ENCODE measurements around the gene MRRF. TPM values are rescaled to one million over a fixed set of nuclear protein-coding genes. Genes with fewer than 3 reads are reported as not detected.

MRRF gene
- total and polyA plus RNA-seq, 2 experiments from 2014 or later: 23.7 to 30.8 TPM

DNA sequence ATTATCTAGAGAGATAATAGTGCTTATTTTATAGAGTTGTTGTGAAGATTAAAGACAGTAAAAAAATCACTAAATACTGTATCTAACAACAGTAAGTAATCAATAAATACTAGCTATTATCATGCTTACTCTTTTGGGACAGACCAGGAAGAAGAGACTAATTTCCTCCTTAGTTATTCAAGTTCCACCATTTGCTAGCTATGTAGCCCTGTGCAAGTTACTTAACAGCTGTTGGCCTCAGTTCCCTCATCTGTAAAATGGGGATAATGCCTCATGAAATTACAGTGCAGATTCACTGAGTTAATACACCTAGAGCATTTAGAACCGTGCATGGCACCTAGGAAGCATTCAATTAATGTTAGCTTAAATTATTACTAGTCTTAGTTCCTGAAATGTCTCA is 2.6 kb upstream of the MRRF start:
- in situ Hi-C loops (cut with MboI): no loop called here
- H4K20me1 ChIP-seq (ENCODE audit: insufficient read depth): 0 out of 2 replicates have a peak, but pooled peaks cover 4% of the 10 kb centered on the region
- peaks cover 23% of the 10 kb centered on the region for H3K4me1 ChIP-seq (ENCODE audit: insufficient read depth)
- peaks cover 6% of the 10 kb centered on the region for H3K36me3 ChIP-seq (ENCODE audit: low read depth)
- TF ChIP-seq EZH2phosphoT487 (IDR thresholded peaks at IDR 0.05; ENCODE audit: insufficient read depth, low read depth) (no peak), EZH2 (IDR thresholded peaks at IDR 0.05; ENCODE audit: insufficient read depth, poor library complexity, severe bottlenecking) (no peak)
- WGBS, 2 experiments (ENCODE audit: low coverage in 1 of 2, low lambda C conversion rate in 2 of 2, missing lambda C conversion rate in 2 of 2): 90 to 100% methylated on average over 1 of the region's 1 CpG
- no peaks in the 10 kb centered on the region for H3K27me3 ChIP-seq (replicated peaks; ENCODE audit: insufficient read depth)
- H3K9me2 ChIP-seq (ENCODE audit: insufficient read depth): no peaks in the 10 kb centered on the region
- H3K27ac ChIP-seq: no peak overlapping the region
- H3K4me2 ChIP-seq (ENCODE audit: unreplicated experiment): no peak overlapping the region
- H3K9ac ChIP-seq: no peak overlapping the region
- H2AFZ ChIP-seq: no peak overlapping the region
- no peaks in the 10 kb centered on the region for H3K9me3 ChIP-seq (ENCODE audit: low read depth)
- H3K79me2 ChIP-seq (ENCODE audit: insufficient read depth): peaks cover 98% of the 10 kb centered on the region
- DNase-seq: no peak
- no peaks in the 10 kb centered on the region for H3F3A ChIP-seq (ENCODE audit: insufficient read depth)
- H3K4me3 ChIP-seq: no peak overlapping the region

DNA sequence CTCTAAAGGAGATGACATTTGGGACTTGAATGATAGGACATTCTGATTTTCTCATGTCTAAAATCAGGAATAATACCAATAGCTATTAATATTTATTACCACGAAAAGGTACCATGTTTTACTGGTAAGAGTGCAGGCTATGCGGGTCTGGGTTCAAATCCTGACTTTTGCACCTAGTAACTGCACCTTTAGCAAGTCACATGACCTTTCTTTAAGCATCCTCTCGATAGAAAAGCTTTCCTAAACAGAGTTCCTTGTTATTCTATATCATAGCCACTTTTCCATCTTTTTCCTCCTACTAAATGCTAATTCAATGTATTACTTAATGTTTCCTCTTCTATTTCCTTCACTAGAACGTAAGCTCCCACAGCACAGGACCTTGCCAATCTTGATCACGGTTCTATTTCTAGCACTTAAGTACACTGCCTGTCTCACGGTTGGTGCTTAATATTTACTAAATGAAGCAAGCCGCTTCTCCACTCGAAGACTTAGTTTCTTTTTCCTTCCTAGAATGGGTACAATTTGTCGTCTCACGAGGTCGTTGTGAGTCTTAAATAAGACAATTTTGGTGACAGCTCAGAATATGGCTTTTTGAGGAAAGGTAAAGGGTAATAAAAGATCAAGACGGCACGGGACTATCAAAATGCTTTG is 858 bp upstream of the MRRF start:
- Histone ChIP-seq H3K27ac (peak overlapping the region; percentile 89), H3K4me1 (ENCODE audit: insufficient read depth) (peaks cover 23% of the 10 kb centered on the region), H3K9ac (peak overlapping the region; percentile 95), H3K4me2 (ENCODE audit: unreplicated experiment) (peak overlapping the region; percentile 99), H3K79me2 (ENCODE audit: insufficient read depth) (peaks cover 98% of the 10 kb centered on the region), H3K4me3 (peak overlapping the region; percentile 97), H3K36me3 (ENCODE audit: low read depth) (peaks cover 6% of the 10 kb centered on the region; the same call in 1 of the 2 replicates), H3K9me2 (ENCODE audit: insufficient read depth) (no peaks in the 10 kb centered on the region), H4K20me1 (ENCODE audit: insufficient read depth) (0 out of 2 replicates have a peak, but pooled peaks cover 4% of the 10 kb centered on the region), H3K27me3 (replicated peaks; ENCODE audit: insufficient read depth) (no peaks in the 10 kb centered on the region), H3F3A (ENCODE audit: insufficient read depth) (no peaks in the 10 kb centered on the region), H3K9me3 (ENCODE audit: low read depth) (no peaks in the 10 kb centered on the region), H2AFZ (peak overlapping the region; percentile 90)
- TF ChIP-seq EZH2 (IDR thresholded peaks at IDR 0.05; ENCODE audit: insufficient read depth, poor library complexity, severe bottlenecking) (no peak), EZH2phosphoT487 (IDR thresholded peaks at IDR 0.05; ENCODE audit: insufficient read depth, low read depth) (no peak)
- DNase-seq: peak; percentile 56
- in situ Hi-C loops (cut with MboI): no loop called here
- 20 to 21% methylated on average over 13 of the region's 13 CpGs for WGBS, 2 experiments (ENCODE audit: low coverage in 1 of 2, low lambda C conversion rate in 2 of 2, missing lambda C conversion rate in 2 of 2)

DNA sequence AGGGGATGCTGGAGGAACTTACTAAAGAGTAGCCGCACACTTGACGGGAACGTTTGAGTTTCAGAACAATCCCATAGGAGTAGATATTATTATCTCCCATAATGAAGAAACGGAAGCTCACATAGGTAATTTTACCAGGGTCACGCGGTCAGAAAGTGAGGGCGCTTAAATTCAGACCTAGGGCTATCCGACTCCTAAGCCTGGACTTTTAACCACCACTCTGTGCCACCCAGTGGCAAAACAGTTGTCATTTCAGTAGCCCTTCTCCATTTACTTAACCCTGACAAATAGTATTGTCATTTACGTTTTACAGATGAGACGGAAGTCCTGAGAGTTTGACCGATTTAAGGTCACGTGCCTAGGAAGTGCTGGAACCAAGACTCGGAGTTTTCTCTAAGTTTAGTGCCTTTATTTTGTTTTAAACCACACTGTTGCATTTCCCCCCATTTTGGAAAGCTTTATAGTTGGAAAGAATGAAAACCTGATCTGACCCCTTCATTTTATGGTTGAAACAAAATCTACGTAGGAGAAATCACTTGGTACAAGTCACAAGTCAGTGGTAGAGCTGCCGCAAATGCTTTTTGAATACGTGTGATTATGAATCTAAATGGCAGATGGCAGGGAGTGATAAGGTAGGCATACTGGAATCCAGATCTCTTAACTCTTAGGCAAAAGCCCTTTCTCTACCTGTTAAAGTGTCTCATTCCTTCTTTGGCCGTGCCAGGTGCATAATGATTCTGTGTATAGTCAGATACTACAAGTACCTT is 650 bp downstream of the MRRF start:
- Histone ChIP-seq H2AFZ (peak overlapping the region; percentile 90), H3K4me1 (ENCODE audit: insufficient read depth) (peaks cover 23% of the 10 kb centered on the region), H3K27me3 (replicated peaks; ENCODE audit: insufficient read depth) (no peaks in the 10 kb centered on the region), H3K36me3 (ENCODE audit: low read depth) (peaks cover 3% of the 10 kb centered on the region; the same call in 1 of the 2 replicates), H3K9me2 (ENCODE audit: insufficient read depth) (no peaks in the 10 kb centered on the region), H3F3A (ENCODE audit: insufficient read depth) (peaks cover 3% of the 10 kb centered on the region; the same call in 1 of the 2 replicates), H3K79me2 (ENCODE audit: insufficient read depth) (peaks cover 95% of the 10 kb centered on the region), H3K4me2 (ENCODE audit: unreplicated experiment) (peak overlapping the region; percentile 99), H3K9ac (peak overlapping the region; percentile 95), H3K4me3 (peak overlapping the region; percentile 97), H3K27ac (peak overlapping the region; percentile 89), H4K20me1 (ENCODE audit: insufficient read depth) (0 out of 2 replicates have a peak, but pooled peaks cover 4% of the 10 kb centered on the region), H3K9me3 (ENCODE audit: low read depth) (no peaks in the 10 kb centered on the region)
- DNase-seq: peak; percentile 64
- in situ Hi-C loops (cut with MboI): no loop called here
- 13 to 14% methylated on average over 17 of the region's 17 CpGs for WGBS, 2 experiments (ENCODE audit: low coverage in 1 of 2, low lambda C conversion rate in 2 of 2, missing lambda C conversion rate in 2 of 2)
- no peak for TF ChIP-seq EZH2 (IDR thresholded peaks at IDR 0.05; ENCODE audit: insufficient read depth, poor library complexity, severe bottlenecking)
- TF ChIP-seq EZH2phosphoT487 (IDR thresholded peaks at IDR 0.05; ENCODE audit: insufficient read depth, low read depth): no peak

DNA sequence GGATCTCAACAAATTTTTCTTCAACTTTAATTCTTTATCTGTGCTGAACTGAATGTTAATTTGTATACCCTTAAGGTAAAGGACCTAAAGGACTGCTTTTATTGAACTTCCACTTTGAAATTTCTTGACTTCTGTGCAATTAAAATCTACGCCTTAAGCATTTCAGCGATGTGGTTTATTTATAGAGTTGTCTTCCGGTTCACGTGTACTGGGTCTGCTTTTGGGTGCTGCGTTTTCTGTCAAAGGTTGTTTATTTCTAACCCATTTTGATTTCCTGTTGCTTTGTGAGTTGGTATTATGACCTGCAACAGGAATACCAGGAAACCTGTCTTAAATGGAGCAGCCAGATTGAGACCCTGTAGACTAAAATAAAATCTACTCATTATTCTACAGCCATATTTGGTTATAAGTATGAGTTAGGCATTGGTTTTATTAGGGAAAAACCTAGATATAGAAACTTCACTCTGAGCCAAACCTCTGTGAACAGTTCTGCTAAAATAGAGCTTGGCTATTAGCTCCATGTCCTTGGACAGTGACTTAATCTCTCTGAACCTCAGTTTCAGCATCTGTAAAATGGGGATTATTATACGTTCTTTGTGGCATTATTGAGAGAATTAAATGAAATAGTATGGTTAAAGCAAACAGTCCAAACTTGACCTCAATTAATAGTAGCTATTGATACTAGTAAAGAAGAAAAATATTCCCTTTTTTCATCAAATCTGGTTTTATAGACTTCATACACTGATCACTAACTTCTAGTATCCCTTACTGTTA is 3.5 kb downstream of the MRRF start:
- H3F3A ChIP-seq (ENCODE audit: insufficient read depth): peaks cover 5% of the 10 kb centered on the region; the same call in 1 of the 2 replicates
- TF ChIP-seq EZH2phosphoT487 (IDR thresholded peaks at IDR 0.05; ENCODE audit: insufficient read depth, low read depth) (no peak), EZH2 (IDR thresholded peaks at IDR 0.05; ENCODE audit: insufficient read depth, poor library complexity, severe bottlenecking) (no peak)
- no peak overlapping the region for H3K9ac ChIP-seq
- DNase-seq: no peak
- H3K36me3 ChIP-seq (ENCODE audit: low read depth): 0 out of 2 replicates have a peak, but pooled peaks cover 3% of the 10 kb centered on the region
- no peaks in the 10 kb centered on the region for H3K27me3 ChIP-seq (replicated peaks; ENCODE audit: insufficient read depth)
- in situ Hi-C loops (cut with MboI): no loop called here
- peaks cover 12% of the 10 kb centered on the region for H3K4me1 ChIP-seq (ENCODE audit: insufficient read depth)
- H3K4me3 ChIP-seq: no peak overlapping the region
- WGBS, 2 experiments (ENCODE audit: low coverage in 1 of 2, low lambda C conversion rate in 2 of 2, missing lambda C conversion rate in 2 of 2): 89 to 91% methylated on average over 6 of the region's 6 CpGs
- H3K9me2 ChIP-seq (ENCODE audit: insufficient read depth): no peaks in the 10 kb centered on the region
- no peak overlapping the region for H2AFZ ChIP-seq
- no peaks in the 10 kb centered on the region for H3K9me3 ChIP-seq (ENCODE audit: low read depth)
- no peak overlapping the region for H3K27ac ChIP-seq
- H4K20me1 ChIP-seq (ENCODE audit: insufficient read depth): no peaks in the 10 kb centered on the region
- H3K4me2 ChIP-seq (ENCODE audit: unreplicated experiment): no peak overlapping the region
- peaks cover 95% of the 10 kb centered on the region for H3K79me2 ChIP-seq (ENCODE audit: insufficient read depth)
